Neutrophil (primary cell): Measurements from ENCODE around the gene MALRD1.

Experiments
- H3K27ac ChIP-seq: fragments of 200-600 bp; sonication (generic); 2 replicates; pipeline ENCODE4 v1.5.1; 2016; ENCODE audit warnings: mild to moderate bottlenecking, moderate library complexity
- H3K27me3 ChIP-seq: fragments of 200-600 bp; sonication (generic); 2 replicates; pipeline ENCODE4 v1.6.0; 2016; ENCODE audit warnings: mild to moderate bottlenecking
- H3K36me3 ChIP-seq: fragments of 200-600 bp; sonication (generic); 2 replicates; pipeline ENCODE4 v1.5.1; 2017
- H3K4me1 ChIP-seq, 2 experiments: fragments of 200-600 bp in 1 of 2; sonication (generic) in 1 of 2; 1 replicate in 1 of 2; 2 replicates in 1 of 2; pipeline versions ENCODE4 v1.5.1 to v1.6.1; 2013 to 2016; ENCODE audit warnings: low read depth in 1 of 2, low read length in 1 of 2, mild to moderate bottlenecking in 1 of 2, moderate library complexity in 1 of 2; ENCODE audit not compliant: control insufficient read depth in 1 of 2, insufficient read depth in 1 of 2
- H3K4me3 ChIP-seq, 2 experiments: fragments of 200-600 bp in 1 of 2; sonication (generic) in 1 of 2; 1 replicate in 1 of 2; 2 replicates in 1 of 2; pipeline ENCODE4 v1.5.1; 2013 to 2016; ENCODE audit warnings: low read depth in 1 of 2, low read length in 1 of 2, mild to moderate bottlenecking in 1 of 2, moderate library complexity in 1 of 2
- H3K9me3 ChIP-seq: fragments of 200-600 bp; sonication (generic); 2 replicates; pipeline ENCODE4 v1.5.1; 2016
- TF ChIP-seq, protein P1 (sequence below): fragments of 200-600 bp; sonication (generic); IDR thresholded peaks from 2 replicates; pipeline ENCODE4 v1.5.1; 2016; ENCODE audit warnings: antibody characterized with exemption

MALRD1 gene

DNA sequence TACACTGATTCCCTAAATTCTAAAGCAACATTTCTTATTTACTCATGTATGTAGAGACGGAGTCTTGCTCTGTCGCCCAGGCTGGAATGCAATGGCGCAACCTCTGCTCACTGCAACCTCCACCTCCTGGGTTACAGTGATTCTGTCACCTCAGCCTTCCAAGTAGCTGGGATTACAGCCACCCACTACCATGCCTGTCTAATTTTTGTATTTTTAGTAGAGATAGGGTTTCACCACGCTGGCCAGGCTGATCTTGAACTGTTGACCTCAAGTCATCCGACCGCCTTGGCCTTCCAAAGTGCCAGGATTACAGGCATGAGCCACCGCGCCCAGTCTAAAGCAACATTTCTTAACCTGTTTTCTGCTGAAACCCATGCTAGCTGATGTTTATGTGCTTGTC is 540.0 kb downstream of the MALRD1 start:
- Histone ChIP-seq H3K4me1 (no peaks in the 10 kb centered on the region), H3K36me3 (no peaks in the 10 kb centered on the region), H3K9me3 (no peaks in the 10 kb centered on the region), H3K4me3 (no peak overlapping the region), H3K27ac (no peak overlapping the region), H3K27me3 (no peaks in the 10 kb centered on the region)
- TF ChIP-seq, protein P1, sequence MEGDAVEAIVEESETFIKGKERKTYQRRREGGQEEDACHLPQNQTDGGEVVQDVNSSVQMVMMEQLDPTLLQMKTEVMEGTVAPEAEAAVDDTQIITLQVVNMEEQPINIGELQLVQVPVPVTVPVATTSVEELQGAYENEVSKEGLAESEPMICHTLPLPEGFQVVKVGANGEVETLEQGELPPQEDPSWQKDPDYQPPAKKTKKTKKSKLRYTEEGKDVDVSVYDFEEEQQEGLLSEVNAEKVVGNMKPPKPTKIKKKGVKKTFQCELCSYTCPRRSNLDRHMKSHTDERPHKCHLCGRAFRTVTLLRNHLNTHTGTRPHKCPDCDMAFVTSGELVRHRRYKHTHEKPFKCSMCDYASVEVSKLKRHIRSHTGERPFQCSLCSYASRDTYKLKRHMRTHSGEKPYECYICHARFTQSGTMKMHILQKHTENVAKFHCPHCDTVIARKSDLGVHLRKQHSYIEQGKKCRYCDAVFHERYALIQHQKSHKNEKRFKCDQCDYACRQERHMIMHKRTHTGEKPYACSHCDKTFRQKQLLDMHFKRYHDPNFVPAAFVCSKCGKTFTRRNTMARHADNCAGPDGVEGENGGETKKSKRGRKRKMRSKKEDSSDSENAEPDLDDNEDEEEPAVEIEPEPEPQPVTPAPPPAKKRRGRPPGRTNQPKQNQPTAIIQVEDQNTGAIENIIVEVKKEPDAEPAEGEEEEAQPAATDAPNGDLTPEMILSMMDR = no peak

DNA sequence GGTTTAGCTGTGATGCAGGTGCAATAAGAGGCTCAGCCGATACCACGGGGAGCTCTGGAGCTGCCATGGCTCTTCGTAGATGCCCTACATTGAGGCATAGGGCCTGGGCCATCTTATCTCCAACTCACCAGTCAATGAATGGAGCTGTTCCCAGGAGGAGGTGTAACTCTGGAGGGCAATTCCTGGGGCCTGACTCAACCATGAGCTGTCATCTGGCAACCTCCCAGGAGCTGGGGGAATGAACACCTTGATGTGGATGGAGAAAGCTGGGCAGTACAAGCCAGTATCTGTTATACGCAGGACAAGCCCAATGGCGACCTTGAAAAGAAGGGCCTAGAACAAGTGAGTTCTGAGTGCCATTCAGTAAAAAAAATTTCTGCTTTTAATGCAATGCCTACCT is 543.7 kb downstream of the MALRD1 start:
- H3K36me3 ChIP-seq = no peaks in the 10 kb centered on the region
- no peak overlapping the region for H3K4me3 ChIP-seq
- H3K27me3 ChIP-seq = no peaks in the 10 kb centered on the region
- H3K27ac ChIP-seq = no peak overlapping the region
- TF ChIP-seq, protein P1 = no peak
- no peaks in the 10 kb centered on the region for H3K9me3 ChIP-seq
- H3K4me1 ChIP-seq = no peaks in the 10 kb centered on the region

DNA sequence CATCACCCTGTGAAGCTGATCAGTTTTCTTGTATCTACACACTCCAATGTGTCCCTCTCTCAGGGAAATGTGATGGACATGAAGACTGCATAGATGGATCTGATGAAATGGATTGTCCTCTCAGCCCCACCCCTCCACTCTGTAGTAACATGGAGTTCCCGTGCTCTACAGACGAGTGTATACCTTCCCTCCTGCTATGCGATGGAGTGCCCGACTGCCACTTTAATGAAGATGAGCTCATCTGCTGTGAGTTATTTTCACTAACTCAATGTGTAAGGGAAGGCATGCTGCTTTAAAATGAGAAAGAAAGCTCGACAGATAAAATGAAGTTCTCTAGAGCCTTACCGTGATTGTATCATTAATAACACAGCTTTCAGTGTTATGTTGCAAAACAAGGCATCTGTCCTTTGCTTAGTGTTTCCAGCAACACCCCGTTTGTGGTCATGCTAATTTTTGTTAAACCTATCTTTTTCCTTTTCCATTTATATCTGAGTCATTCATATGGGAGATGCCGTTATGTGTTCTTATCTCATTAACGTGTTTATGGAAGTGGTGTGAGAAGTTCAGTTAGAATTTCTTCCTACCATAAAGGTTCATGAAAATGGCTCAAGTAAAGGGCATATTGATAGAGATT is 546.7 kb downstream of the MALRD1 start:
- no peaks in the 10 kb centered on the region for H3K4me1 ChIP-seq
- TF ChIP-seq, protein P1 = no peak
- no peaks in the 10 kb centered on the region for H3K27me3 ChIP-seq
- H3K9me3 ChIP-seq = no peaks in the 10 kb centered on the region
- H3K4me3 ChIP-seq = no peak overlapping the region
- H3K36me3 ChIP-seq = no peaks in the 10 kb centered on the region
- H3K27ac ChIP-seq = no peak overlapping the region

GRCh38 chr10:19605806-19606205 is 557.2 kb downstream of the MALRD1 start:
- Histone ChIP-seq H3K27ac (no peak overlapping the region), H3K4me1 (no peaks in the 10 kb centered on the region), H3K27me3 (no peaks in the 10 kb centered on the region), H3K36me3 (no peaks in the 10 kb centered on the region), H3K9me3 (no peaks in the 10 kb centered on the region), H3K4me3 (no peak overlapping the region)
- TF ChIP-seq, protein P1 = no peak

DNA sequence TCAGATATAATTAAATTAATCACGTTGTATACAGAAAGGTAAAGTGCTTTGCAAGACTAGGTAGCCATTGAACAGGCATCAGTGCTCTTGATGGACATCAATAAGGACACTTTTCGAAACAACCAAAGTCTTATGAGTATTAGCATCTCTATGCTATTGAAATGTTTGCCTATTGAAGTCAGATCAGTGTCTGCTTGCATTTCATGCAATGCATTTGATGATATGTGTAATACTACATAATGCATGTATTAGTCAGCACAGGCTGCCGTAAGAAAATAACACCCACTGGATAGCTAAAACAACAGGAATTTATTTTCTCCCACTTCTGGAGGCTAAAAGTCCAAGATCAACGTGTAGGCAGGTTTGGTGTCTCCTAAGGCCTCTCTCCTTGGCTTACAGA is 558.4 kb downstream of the MALRD1 start:
- H3K9me3 ChIP-seq = no peaks in the 10 kb centered on the region
- TF ChIP-seq, protein P1 = no peak
- no peaks in the 10 kb centered on the region for H3K4me1 ChIP-seq
- no peaks in the 10 kb centered on the region for H3K36me3 ChIP-seq
- H3K27me3 ChIP-seq = no peaks in the 10 kb centered on the region
- H3K27ac ChIP-seq = no peak overlapping the region
- H3K4me3 ChIP-seq = no peak overlapping the region
